PFSK-1 (cell line): ENCODE results near the gene CTNND2.

ENCODE experiments used
- FOXP2 ChIP-seq: optimal IDR thresholded peaks from 2 replicates; pipeline ENCODE3; 2011; ENCODE audit warnings: borderline replicate concordance, control low read depth, inconsistent platforms; ENCODE audit not compliant: insufficient read depth; ENCODE audit errors: extremely low read length, extremely low read depth
- POLR2AphosphoS5 ChIP-seq: IDR thresholded peaks from 2 replicates; pipeline ENCODE4 v1.6.1; 2012; ENCODE audit warnings: low read depth, mild to moderate bottlenecking, control low read depth, low read length, moderate library complexity
- REST ChIP-seq, 2 experiments: IDR thresholded peaks; 2 replicates each; pipeline versions ENCODE4 v1.6.1 to v1.8.0; 2011 to 2012; ENCODE audit warnings: low read depth in 2 of 2, low read length in 2 of 2, control low read depth in 1 of 2, inconsistent platforms in 1 of 2, mild to moderate bottlenecking in 1 of 2, moderate library complexity in 1 of 2; ENCODE audit not compliant: insufficient read depth in 1 of 2
- SIN3A ChIP-seq: IDR thresholded peaks from 2 replicates; pipeline ENCODE4 v1.6.1; 2012; ENCODE audit warnings: mild to moderate bottlenecking, low read length, moderate library complexity, borderline replicate concordance; ENCODE audit not compliant: insufficient read depth
- TAF1 ChIP-seq: IDR thresholded peaks from 2 replicates; pipeline ENCODE4 v1.6.1; 2012; ENCODE audit warnings: low read length, control low read depth, borderline replicate concordance; ENCODE audit not compliant: insufficient read depth

GRCh38 chr5:11023945-11024344, 880.3 kb downstream of the CTNND2 start:
- no peak for TF ChIP-seq REST (IDR thresholded peaks at IDR 0.05; ENCODE audit: insufficient read depth in 1 of 2, low read depth in 2 of 2, low read length in 2 of 2)
- no peak for TF ChIP-seq POLR2AphosphoS5
- TF ChIP-seq SIN3A, result no peak
- TF ChIP-seq FOXP2, result no peak
- no peak for TF ChIP-seq TAF1
